Peyer's patch (tissue), 4 donors: ENCODE data around the gene PRIMA1. TPM values are rescaled to one million over a fixed set of nuclear protein-coding genes. Genes with fewer than 3 reads are reported as not detected.

Experiments used
- DNase-seq, 3 donors: peaks; one replicate each; pipeline ENCODE4 v3.0.0-alpha.2; 2017 to 2019
- H3K27ac ChIP-seq, 4 donors: fragments of 200-600 bp; sonication (generic); one replicate each; pipeline ENCODE4 v1.5.1; 2016 to 2019
- H3K27me3 ChIP-seq, 2 donors: fragments of 200-600 bp; sonication (generic); one replicate each; pipeline ENCODE4 v1.5.1; 2019
- H3K36me3 ChIP-seq, 3 donors: fragments of 200-600 bp; sonication (generic); one replicate each; pipeline ENCODE4 v1.5.1; 2016 to 2019
- H3K4me1 ChIP-seq, 4 donors: fragments of 200-600 bp; sonication (generic); one replicate each; pipeline ENCODE4 v1.5.1; 2016 to 2019
- H3K4me3 ChIP-seq, 4 donors: fragments of 200-600 bp; sonication (generic); 1 replicate in 3 of 4; 2 replicates in 1 of 4; pipeline ENCODE4 v1.5.1; 2016 to 2019; ENCODE audit warnings: mild to moderate bottlenecking in 1 of 4
- H3K9me3 ChIP-seq, 4 donors: fragments of 200-600 bp; sonication (generic); one replicate each; pipeline ENCODE4 v1.5.1; 2016 to 2019; ENCODE audit warnings: mild to moderate bottlenecking in 1 of 4
- POLR2A ChIP-seq, 2 donors: fragments of 450-650 bp; IDR thresholded peaks; one replicate each; pipeline ENCODE4 v1.5.1; 2017; ENCODE audit warnings: antibody characterized with exemption in 2 of 2, mild to moderate bottlenecking in 2 of 2, moderate library complexity in 2 of 2
- total RNA-seq, 4 donors: library from RNA; depleted of rRNA; stranded (reverse); fragments of >200 nt; gene quantifications; one replicate each; pipeline ENCODE4 v1.1.0, GENCODE V29; 2016
- TF ChIP-seq, protein P1 (sequence below), 6 experiments: fragments of 450-650 bp in 4 of 6; fragments of 200-600 bp in 2 of 6; sonication (generic) in 1 of 6; IDR thresholded peaks; one replicate each; pipeline ENCODE4 v1.5.1; 2017 to 2019; ENCODE audit warnings: antibody characterized with exemption in 6 of 6, mild to moderate bottlenecking in 3 of 6, moderate library complexity in 1 of 6

Gene PRIMA1
- total RNA-seq, 4 donors from 2014 or later, result 1.2 to 5.1 (median 3.0) TPM

- DNase-seq, result no peak
- H3K4me3 ChIP-seq, result no peak overlapping the region
- no peaks in the 10 kb centered on the region for H3K27me3 ChIP-seq
- no peaks in the 10 kb centered on the region for H3K4me1 ChIP-seq
- TF ChIP-seq, protein P1, sequence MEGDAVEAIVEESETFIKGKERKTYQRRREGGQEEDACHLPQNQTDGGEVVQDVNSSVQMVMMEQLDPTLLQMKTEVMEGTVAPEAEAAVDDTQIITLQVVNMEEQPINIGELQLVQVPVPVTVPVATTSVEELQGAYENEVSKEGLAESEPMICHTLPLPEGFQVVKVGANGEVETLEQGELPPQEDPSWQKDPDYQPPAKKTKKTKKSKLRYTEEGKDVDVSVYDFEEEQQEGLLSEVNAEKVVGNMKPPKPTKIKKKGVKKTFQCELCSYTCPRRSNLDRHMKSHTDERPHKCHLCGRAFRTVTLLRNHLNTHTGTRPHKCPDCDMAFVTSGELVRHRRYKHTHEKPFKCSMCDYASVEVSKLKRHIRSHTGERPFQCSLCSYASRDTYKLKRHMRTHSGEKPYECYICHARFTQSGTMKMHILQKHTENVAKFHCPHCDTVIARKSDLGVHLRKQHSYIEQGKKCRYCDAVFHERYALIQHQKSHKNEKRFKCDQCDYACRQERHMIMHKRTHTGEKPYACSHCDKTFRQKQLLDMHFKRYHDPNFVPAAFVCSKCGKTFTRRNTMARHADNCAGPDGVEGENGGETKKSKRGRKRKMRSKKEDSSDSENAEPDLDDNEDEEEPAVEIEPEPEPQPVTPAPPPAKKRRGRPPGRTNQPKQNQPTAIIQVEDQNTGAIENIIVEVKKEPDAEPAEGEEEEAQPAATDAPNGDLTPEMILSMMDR (IDR thresholded peaks at IDR 0.05), result no peak
- no peak for TF ChIP-seq POLR2A (IDR thresholded peaks at IDR 0.05)
- no peaks in the 10 kb centered on the region for H3K9me3 ChIP-seq
- no peak overlapping the region for H3K27ac ChIP-seq
- no peaks in the 10 kb centered on the region for H3K36me3 ChIP-seq
Measured at GRCh38 chr14:93797071-93797470, 8.8 kb upstream of the PRIMA1 start.

DNA sequence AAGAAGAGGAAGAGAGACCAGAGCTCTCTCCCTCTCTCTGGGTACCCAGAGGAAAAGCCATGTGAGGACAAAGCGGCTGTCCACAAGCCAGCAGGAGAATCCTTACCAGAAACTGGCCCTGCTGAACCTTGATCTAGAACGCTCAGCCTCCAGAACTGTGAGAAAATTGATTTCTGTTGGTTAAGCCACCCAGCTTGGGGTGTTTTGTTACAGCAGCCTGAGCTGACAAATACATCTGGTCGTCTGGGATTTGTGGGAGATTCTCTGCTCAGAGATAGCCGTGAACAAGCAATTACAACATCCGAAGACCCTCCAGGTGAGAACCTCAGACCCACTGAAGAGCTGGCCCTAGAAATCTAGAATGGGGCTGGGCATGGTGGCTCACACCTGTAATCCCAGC, 6.5 kb upstream of the PRIMA1 start:
- peaks cover 0 to 5% (median 0%) of the 10 kb centered on the region in 4 donors for H3K4me1 ChIP-seq
- H3K36me3 ChIP-seq, result no peaks in the 10 kb centered on the region
- H3K27me3 ChIP-seq, result no peaks in the 10 kb centered on the region
- H3K9me3 ChIP-seq, result no peaks in the 10 kb centered on the region
- no peak for DNase-seq
- TF ChIP-seq POLR2A (IDR thresholded peaks at IDR 0.05), result no peak
- H3K4me3 ChIP-seq, result no peak overlapping the region
- H3K27ac ChIP-seq, result no peak overlapping the region

DNA sequence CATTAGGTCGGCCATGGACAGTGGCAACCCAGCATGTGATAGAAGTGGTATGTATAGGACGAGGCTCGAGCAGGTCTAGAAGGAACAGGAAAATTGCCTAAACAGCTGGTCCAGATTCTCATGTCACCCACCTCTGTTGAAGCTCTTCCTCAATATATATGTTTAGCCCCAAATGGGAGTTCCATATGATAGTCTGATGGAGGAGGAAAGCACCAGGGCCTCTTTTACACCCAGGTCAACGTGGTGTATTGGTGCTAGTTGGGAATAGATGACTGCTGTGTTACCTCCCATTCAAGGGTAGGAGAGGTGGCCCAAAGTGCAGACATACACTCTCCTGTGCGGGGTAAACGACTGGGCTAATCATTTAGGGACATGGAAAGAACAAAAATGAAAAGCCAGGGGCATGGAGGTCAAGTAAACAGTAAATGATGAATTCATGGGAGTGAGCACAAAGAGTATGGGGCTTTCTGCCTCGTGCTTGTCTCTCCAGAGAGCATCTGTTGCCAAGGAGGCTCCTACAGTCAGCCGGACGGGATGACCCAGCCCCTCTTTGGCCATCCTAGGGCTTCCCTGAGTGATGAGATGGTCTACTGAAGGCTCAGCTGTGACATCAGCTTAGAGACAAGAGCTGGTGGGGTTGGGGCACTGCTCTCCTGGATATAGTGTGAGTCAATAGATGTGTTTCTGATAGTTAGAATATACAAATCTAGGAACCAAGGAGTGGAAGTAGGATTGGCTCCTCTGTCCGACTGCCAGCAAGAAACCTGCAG, 5.5 kb upstream of the PRIMA1 start:
- no peaks in the 10 kb centered on the region for H3K9me3 ChIP-seq
- H3K27me3 ChIP-seq, result no peaks in the 10 kb centered on the region
- H3K36me3 ChIP-seq, result no peaks in the 10 kb centered on the region
- H3K27ac ChIP-seq, result no peak overlapping the region
- peaks cover 0 to 11% (median 0%) of the 10 kb centered on the region in 4 donors for H3K4me1 ChIP-seq
- no peak for DNase-seq
- no peak overlapping the region for H3K4me3 ChIP-seq
- no peak for TF ChIP-seq POLR2A (IDR thresholded peaks at IDR 0.05)
- TF ChIP-seq, protein P1 (IDR thresholded peaks at IDR 0.05), result no peak

DNA sequence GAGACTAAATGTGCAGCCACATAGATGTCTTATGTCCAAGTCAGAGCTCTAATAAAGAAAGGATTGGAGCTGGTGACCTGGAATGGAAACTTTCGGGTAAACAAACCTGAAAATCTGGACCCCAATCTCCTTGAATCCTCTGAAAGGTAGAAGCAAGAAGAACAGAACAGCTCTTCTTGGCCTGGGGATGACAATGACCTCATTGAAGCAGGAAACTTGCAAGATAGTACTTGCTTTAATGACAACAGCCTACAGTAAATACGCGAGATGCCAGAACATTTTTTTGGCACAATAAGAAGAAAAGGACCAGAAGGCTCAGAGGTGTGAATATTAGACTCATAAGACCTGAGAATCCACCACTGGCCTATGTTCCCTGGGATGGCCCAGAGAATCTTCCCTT, 4.1 kb upstream of the PRIMA1 start:
- peaks cover 0 to 11% (median 0%) of the 10 kb centered on the region in 4 donors for H3K4me1 ChIP-seq
- no peak overlapping the region for H3K4me3 ChIP-seq
- H3K27ac ChIP-seq, result no peak overlapping the region
- TF ChIP-seq, protein P1 (IDR thresholded peaks at IDR 0.05), result no peak
- TF ChIP-seq POLR2A (IDR thresholded peaks at IDR 0.05), result no peak
- H3K9me3 ChIP-seq, result no peaks in the 10 kb centered on the region
- H3K36me3 ChIP-seq, result no peaks in the 10 kb centered on the region
- no peak for DNase-seq
- no peaks in the 10 kb centered on the region for H3K27me3 ChIP-seq

DNA sequence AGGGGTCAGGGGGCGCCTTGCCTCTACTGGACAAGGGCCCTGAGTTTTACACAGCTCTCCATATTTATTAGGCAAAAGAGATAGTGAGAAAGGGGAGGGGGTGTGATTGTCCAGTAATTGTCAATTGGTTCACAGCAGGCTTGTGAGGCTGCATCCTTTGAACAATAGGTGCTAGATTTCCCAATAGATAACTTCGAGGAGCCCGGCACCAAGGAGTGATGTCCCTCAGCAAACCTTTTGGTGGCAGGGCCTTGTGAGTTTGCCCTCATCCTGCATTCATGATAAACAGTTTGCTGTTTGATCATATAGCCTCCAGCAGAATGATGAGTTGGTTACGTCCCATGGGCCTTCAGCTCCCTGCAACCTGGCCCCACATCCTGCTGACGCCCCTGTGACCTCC, 2.7 kb upstream of the PRIMA1 start:
- Histone ChIP-seq H3K27ac (no peak overlapping the region), H3K4me1 (peaks cover 0 to 11% (median 0%) of the 10 kb centered on the region in 4 donors), H3K9me3 (no peaks in the 10 kb centered on the region), H3K36me3 (no peaks in the 10 kb centered on the region), H3K4me3 (no peak overlapping the region), H3K27me3 (no peaks in the 10 kb centered on the region)
- TF ChIP-seq, protein P1 (IDR thresholded peaks at IDR 0.05), result no peak
- no peak for TF ChIP-seq POLR2A (IDR thresholded peaks at IDR 0.05)
- DNase-seq, result no peak

GRCh38 chr14:93789228-93790130, 1.2 kb upstream of the PRIMA1 start:
- Histone ChIP-seq H3K27ac (peak overlapping the region in 1 of 4 donors; percentile 76), H3K36me3 (no peaks in the 10 kb centered on the region), H3K4me1 (peaks cover 0 to 11% (median 0%) of the 10 kb centered on the region in 4 donors), H3K4me3 (peak overlapping the region in 3 of 4 donors; percentile 22 to 66 (median 45)), H3K27me3 (no peaks in the 10 kb centered on the region), H3K9me3 (no peaks in the 10 kb centered on the region)
- no peak for DNase-seq
- no peak for TF ChIP-seq POLR2A (IDR thresholded peaks at IDR 0.05)
- TF ChIP-seq, protein P1 (IDR thresholded peaks at IDR 0.05), result no peak
